ENCODE data around the gene ERI2.
A peak's percentile ranks its signal among the peaks of the same experiment; 100 is the strongest.
"Not testable (repeated sequence)": the region's sequence is repeated elsewhere in the genome, so short reads cannot be mapped to it uniquely, and the experiment has no call there.

The ERI2 gene

GRCh38 chr16:20812510-20812909 lies 6.2 kb upstream of the ERI2 start:
- no peak for DNase-seq

- no peak for DNase-seq
These were observed 5.7 kb upstream of the ERI2 start for GRCh38 chr16:20811889-20812439.

GRCh38 chr16:20807862-20808261 lies 1.6 kb upstream of the ERI2 start:
- DNase-seq: no peak

GRCh38 chr16:20805684-20806167 lies 546 bp downstream of the ERI2 start:
- not testable (repeated sequence) for DNase-seq

- no peak for DNase-seq
These were observed 2.6 kb downstream of the ERI2 start for GRCh38 chr16:20803561-20804214.

- DNase-seq: no peak
These were observed 3.1 kb downstream of the ERI2 start for GRCh38 chr16:20803192-20803560.

- no peak for DNase-seq
These were observed 5.0 kb downstream of the ERI2 start for GRCh38 chr16:20801278-20801677.

- DNase-seq: no peak
These were observed 6.7 kb downstream of the ERI2 start for GRCh38 chr16:20799599-20799998.

- DNase-seq: no peak
These were observed 7.9 kb downstream of the ERI2 start for GRCh38 chr16:20798364-20798763.

- no peak for DNase-seq
These were observed 14.2 kb downstream of the ERI2 start for GRCh38 chr16:20791923-20792612.

GRCh38 chr16:20789130-20789529 lies 17.1 kb downstream of the ERI2 start:
- DNase-seq: no peak

- DNase-seq: no peak
These were observed 22.1 kb downstream of the ERI2 start for GRCh38 chr16:20784204-20784603.

- DNase-seq: no peak
These were observed 23.8 kb downstream of the ERI2 start for GRCh38 chr16:20782470-20782869.

- DNase-seq: no peak
These were observed 24.6 kb downstream of the ERI2 start for GRCh38 chr16:20781697-20782096.

- peak; percentile 37 for DNase-seq
These were observed 31.4 kb downstream of the ERI2 start for GRCh38 chr16:20774703-20775362.

- no peak for DNase-seq
These were observed 32.6 kb downstream of the ERI2 start for GRCh38 chr16:20773679-20774078.

GRCh38 chr16:20768818-20769217 lies 37.5 kb downstream of the ERI2 start:
- no peak for DNase-seq

- no peak for DNase-seq
These were observed 38.2 kb downstream of the ERI2 start for GRCh38 chr16:20768121-20768520.

GRCh38 chr16:20767577-20767976 lies 38.7 kb downstream of the ERI2 start:
- DNase-seq: no peak

GRCh38 chr16:20766294-20766693 lies 40.0 kb downstream of the ERI2 start:
- no peak for DNase-seq

GRCh38 chr16:20765732-20766131 lies 40.5 kb downstream of the ERI2 start:
- no peak for DNase-seq

GRCh38 chr16:20764448-20764847 lies 41.8 kb downstream of the ERI2 start:
- DNase-seq: not testable (repeated sequence)

- peak; percentile 76 for DNase-seq
These were observed 42.6 kb downstream of the ERI2 start, which contains the start of gene ACSM3 for GRCh38 chr16:20763461-20764232. Gene ACSM3, plus strand, starts transcription at chr16:20764014. Its CDS starts 6,021 bp downstream, at chr16:20770035.
